ENCODE results near the gene RASA3. TPM values are rescaled to one million over a fixed set of nuclear protein-coding genes. Genes with fewer than 3 reads are reported as not detected.

RASA3 gene
- total RNA-seq, 1 experiment from 2014 or later, result 18.6 TPM

DNA sequence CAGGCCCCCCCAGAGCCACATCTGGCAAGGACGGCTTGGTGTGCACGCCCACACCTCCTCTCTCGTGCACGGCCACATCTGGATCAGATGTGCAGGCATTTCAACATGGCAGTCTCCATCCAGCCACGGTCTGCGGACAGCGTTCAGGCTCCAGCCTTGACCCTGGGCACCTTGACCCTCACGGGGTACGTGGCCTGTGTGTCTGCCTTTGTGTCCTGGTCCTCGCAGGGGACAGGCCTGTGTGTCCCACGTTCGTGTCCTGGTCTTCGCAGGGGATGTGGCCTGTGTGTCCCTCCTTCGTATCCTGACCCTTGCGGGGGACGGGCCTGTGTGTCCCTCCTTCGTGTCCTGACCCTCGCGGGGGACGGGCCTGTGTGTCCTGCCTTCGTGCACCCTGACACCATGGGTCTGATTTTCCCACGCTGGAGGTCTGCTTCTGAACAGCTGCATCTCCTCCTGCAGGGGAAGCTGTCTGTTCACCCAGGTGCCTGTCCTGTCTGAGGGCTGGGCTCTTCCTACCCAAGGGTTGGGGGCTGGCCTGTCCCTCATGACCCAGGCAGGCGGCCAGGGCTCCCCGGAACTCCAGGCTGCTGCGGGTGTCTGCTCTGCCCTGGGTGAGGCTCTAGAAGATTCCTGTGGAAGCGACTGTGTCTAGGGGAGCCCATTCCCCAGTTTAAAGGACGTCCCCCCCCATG lies 25.3 kb downstream of the RASA3 start:
- Histone ChIP-seq H3K9ac (ENCODE audit: low read length) (no peak overlapping the region), H3K27me3 (ENCODE audit: insufficient read depth, low read length) (no peaks in the 10 kb centered on the region), H3K4me3 (replicated peaks in 1 of 2; ENCODE audit: low read depth in 1 of 2, low read length in 2 of 2) (no peak overlapping the region), H2AFZ (ENCODE audit: low read depth, low read length, poor library complexity, severe bottlenecking) (no peak overlapping the region), H3K79me2 (ENCODE audit: insufficient read depth, low read length) (peaks cover 62% of the 10 kb centered on the region), H3K4me1 (ENCODE audit: control insufficient read depth in 1 of 2, insufficient read depth in 2 of 2, low read length in 2 of 2) (no peaks in the 10 kb centered on the region), H3K9me2 (ENCODE audit: insufficient read depth) (no peaks in the 10 kb centered on the region), H3K9me3 (ENCODE audit: control insufficient read depth in 1 of 2, insufficient read depth in 1 of 2, low read depth in 1 of 2, low read length in 2 of 2) (no peaks in the 10 kb centered on the region), H3K36me3 (ENCODE audit: control insufficient read depth in 1 of 2, insufficient read depth in 2 of 2, low read length in 2 of 2) (no peaks in the 10 kb centered on the region), H4K20me1 (ENCODE audit: insufficient read depth) (no peaks in the 10 kb centered on the region), H3K27ac (ENCODE audit: low read depth, low read length) (no peak overlapping the region), H3K4me2 (ENCODE audit: low read length) (no peak overlapping the region)
- RAD21 ChIA-PET (ENCODE audit: low non-redundant PET in 1 of 2, low total read pairs in 2 of 2, uncharacterized antibody in 2 of 2, unreplicated experiment in 2 of 2), result no interaction called here
- CTCF ChIA-PET, result no interaction called here
- DNase-seq (ENCODE audit: low read depth, low spot score), result no peak
- intact Hi-C loops (cut with micrococcal nuclease), result no loop called here
- ATAC-seq, result no peak
- TF ChIP-seq ELF1 (IDR thresholded peaks at IDR 0.05; ENCODE audit: borderline replicate concordance, low read depth) (no peak), YY1 (IDR thresholded peaks at IDR 0.05; ENCODE audit: extremely low read depth, insufficient replicate concordance, low read depth, low read length) (no peak), ZNF274 (IDR thresholded peaks at IDR 0.05; ENCODE audit: low read depth, low read length) (no peak), EZH2 (IDR thresholded peaks at IDR 0.05) (no peak), EGR1 (IDR thresholded peaks at IDR 0.05; ENCODE audit: low read depth) (no peak), SRF (IDR thresholded peaks at IDR 0.05; ENCODE audit: low read depth) (no peak), EZH2phosphoT487 (IDR thresholded peaks at IDR 0.05; ENCODE audit: borderline replicate concordance) (no peak), SIN3A (IDR thresholded peaks at IDR 0.05; ENCODE audit: low read depth) (no peak), FOSL1 (IDR thresholded peaks at IDR 0.05; ENCODE audit: low read depth) (no peak), CBX3 (IDR thresholded peaks at IDR 0.05; ENCODE audit: low read depth) (no peak), POLR2AphosphoS5 (IDR thresholded peaks at IDR 0.05; ENCODE audit: low read depth, low read length) (no peak), RAD21 (IDR thresholded peaks at IDR 0.05; ENCODE audit: low read depth) (no peak), TCF7L2 (IDR thresholded peaks at IDR 0.05; ENCODE audit: borderline replicate concordance, extremely low read depth, insufficient read depth, insufficient read length) (no peak), JUND (IDR thresholded peaks at IDR 0.05) (no peak), CEBPB (IDR thresholded peaks at IDR 0.05; ENCODE audit: low read depth) (no peak), POLR2A (IDR thresholded peaks at IDR 0.05; ENCODE audit: borderline replicate concordance, extremely low read depth, insufficient read depth, insufficient read length) (no peak), ZFX (IDR thresholded peaks at IDR 0.05) (no peak)
- TF ChIP-seq, protein P1, sequence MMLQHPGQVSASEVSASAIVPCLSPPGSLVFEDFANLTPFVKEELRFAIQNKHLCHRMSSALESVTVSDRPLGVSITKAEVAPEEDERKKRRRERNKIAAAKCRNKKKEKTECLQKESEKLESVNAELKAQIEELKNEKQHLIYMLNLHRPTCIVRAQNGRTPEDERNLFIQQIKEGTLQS (IDR thresholded peaks at IDR 0.05), result no peak
- TF ChIP-seq, protein P2, sequence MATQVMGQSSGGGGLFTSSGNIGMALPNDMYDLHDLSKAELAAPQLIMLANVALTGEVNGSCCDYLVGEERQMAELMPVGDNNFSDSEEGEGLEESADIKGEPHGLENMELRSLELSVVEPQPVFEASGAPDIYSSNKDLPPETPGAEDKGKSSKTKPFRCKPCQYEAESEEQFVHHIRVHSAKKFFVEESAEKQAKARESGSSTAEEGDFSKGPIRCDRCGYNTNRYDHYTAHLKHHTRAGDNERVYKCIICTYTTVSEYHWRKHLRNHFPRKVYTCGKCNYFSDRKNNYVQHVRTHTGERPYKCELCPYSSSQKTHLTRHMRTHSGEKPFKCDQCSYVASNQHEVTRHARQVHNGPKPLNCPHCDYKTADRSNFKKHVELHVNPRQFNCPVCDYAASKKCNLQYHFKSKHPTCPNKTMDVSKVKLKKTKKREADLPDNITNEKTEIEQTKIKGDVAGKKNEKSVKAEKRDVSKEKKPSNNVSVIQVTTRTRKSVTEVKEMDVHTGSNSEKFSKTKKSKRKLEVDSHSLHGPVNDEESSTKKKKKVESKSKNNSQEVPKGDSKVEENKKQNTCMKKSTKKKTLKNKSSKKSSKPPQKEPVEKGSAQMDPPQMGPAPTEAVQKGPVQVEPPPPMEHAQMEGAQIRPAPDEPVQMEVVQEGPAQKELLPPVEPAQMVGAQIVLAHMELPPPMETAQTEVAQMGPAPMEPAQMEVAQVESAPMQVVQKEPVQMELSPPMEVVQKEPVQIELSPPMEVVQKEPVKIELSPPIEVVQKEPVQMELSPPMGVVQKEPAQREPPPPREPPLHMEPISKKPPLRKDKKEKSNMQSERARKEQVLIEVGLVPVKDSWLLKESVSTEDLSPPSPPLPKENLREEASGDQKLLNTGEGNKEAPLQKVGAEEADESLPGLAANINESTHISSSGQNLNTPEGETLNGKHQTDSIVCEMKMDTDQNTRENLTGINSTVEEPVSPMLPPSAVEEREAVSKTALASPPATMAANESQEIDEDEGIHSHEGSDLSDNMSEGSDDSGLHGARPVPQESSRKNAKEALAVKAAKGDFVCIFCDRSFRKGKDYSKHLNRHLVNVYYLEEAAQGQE (IDR thresholded peaks at IDR 0.05; ENCODE audit: low read depth), result no peak
- TF ChIP-seq, protein P3, sequence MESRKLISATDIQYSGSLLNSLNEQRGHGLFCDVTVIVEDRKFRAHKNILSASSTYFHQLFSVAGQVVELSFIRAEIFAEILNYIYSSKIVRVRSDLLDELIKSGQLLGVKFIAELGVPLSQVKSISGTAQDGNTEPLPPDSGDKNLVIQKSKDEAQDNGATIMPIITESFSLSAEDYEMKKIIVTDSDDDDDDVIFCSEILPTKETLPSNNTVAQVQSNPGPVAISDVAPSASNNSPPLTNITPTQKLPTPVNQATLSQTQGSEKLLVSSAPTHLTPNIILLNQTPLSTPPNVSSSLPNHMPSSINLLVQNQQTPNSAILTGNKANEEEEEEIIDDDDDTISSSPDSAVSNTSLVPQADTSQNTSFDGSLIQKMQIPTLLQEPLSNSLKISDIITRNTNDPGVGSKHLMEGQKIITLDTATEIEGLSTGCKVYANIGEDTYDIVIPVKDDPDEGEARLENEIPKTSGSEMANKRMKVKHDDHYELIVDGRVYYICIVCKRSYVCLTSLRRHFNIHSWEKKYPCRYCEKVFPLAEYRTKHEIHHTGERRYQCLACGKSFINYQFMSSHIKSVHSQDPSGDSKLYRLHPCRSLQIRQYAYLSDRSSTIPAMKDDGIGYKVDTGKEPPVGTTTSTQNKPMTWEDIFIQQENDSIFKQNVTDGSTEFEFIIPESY (IDR thresholded peaks at IDR 0.05; ENCODE audit: extremely low read depth, insufficient replicate concordance, low read length), result no peak
- POLR2A ChIA-PET, result no interaction called here
- no TSS peak for BruUV-seq (replicated peaks)

Measured in HCT116 (cell line).